A549 (cell line): Measurements from ENCODE around the gene NADK. TPM values are rescaled to one million over a fixed set of nuclear protein-coding genes. Genes with fewer than 3 reads are reported as not detected.

Source experiments
- ATAC-seq, 2 experiments: fragments of 200-7000 bp in 1 of 2; fragments of >200 bp in 1 of 2; cut with Nextera tagmentation in 1 of 2; cut with Tn5 transposase in 1 of 2; 3 replicates each; pipeline versions ENCODE4 v1.8.0 to v1.9.1; 2018 to 2020; ENCODE audit warnings: mild to moderate bottlenecking in 1 of 2, moderate library complexity in 1 of 2
- CTCF ChIA-PET: fragments of 300-600 bp; sonication (Branson Sonifier 250); formaldehyde crosslinking; extraction: SDS; loops from one replicate; lab custom pipeline; 2021; ENCODE audit warnings: antibody characterized with exemption, inconsistent platforms; lab: Yijun Ruan, JAX
- POLR2A ChIA-PET: fragments of 350-600 bp; formaldehyde crosslinking; extraction: SDS; loops from one replicate; lab custom pipeline; 2021; ENCODE audit warnings: antibody characterized with exemption, inconsistent platforms; lab: Yijun Ruan, JAX
- DNase-seq, 2 experiments: peaks; one replicate each; pipeline versions ENCODE4 v3.0.0 to v3.0.0-alpha.2; 2011 to 2016; ENCODE audit warnings: low read depth in 1 of 2, low spot score in 1 of 2
- FAIRE-seq: peaks from 2 replicates; lab custom pipeline; 2011; peaks lifted over from hg19 to GRCh38; lab: Jason Lieb, UNC
- H3K27ac ChIP-seq, 2 experiments: fragments of >200 bp; sonication (Bioruptor Twin); formaldehyde crosslinking; 3 replicates each; pipeline ENCODE4 v1.5.1; 2016 to 2017
- H3K4me1 ChIP-seq: fragments of >200 bp; sonication (Bioruptor Twin); formaldehyde crosslinking; 3 replicates; pipeline ENCODE4 v1.6.1; 2016
- H3K4me2 ChIP-seq: fragments of >200 bp; sonication (Bioruptor Twin); formaldehyde crosslinking; 3 replicates; pipeline ENCODE4 v1.6.1; 2016
- H3K4me3 ChIP-seq: fragments of >200 bp; sonication (Bioruptor Twin); formaldehyde crosslinking; 3 replicates; pipeline ENCODE4 v1.5.1; 2016
- H3K9me3 ChIP-seq: fragments of >200 bp; sonication (Bioruptor Twin); formaldehyde crosslinking; 3 replicates; pipeline ENCODE4 v1.6.1; 2016
- BCL3 ChIP-seq: fragments of >200 bp; sonication (Bioruptor Twin); formaldehyde crosslinking; IDR thresholded peaks from 3 replicates; pipeline ENCODE4 v1.6.1; 2016
- BHLHE40 ChIP-seq: IDR thresholded peaks from 2 replicates; pipeline ENCODE4 v1.6.1; 2012; ENCODE audit warnings: low read depth, low read length, inconsistent platforms
- CBX8 ChIP-seq: fragments of 200-600 bp; sonication (generic); IDR thresholded peaks from 2 replicates; pipeline ENCODE4 v1.6.1; 2016
- CHD4 ChIP-seq: fragments of 200-600 bp; sonication (generic); IDR thresholded peaks from 2 replicates; pipeline ENCODE4 v1.6.1; 2016; ENCODE audit warnings: antibody characterized with exemption, mild to moderate bottlenecking, borderline replicate concordance
- CTCF ChIP-seq: fragments of >200 bp; sonication (Bioruptor Twin); formaldehyde crosslinking; IDR thresholded peaks from 3 replicates; pipeline ENCODE4 v1.5.1; 2016
- EHMT2 ChIP-seq: fragments of 200-600 bp; sonication (generic); IDR thresholded peaks from 2 replicates; pipeline ENCODE4 v1.6.1; 2016; ENCODE audit warnings: antibody characterized with exemption, low read depth, mild to moderate bottlenecking, moderate library complexity
- ESRRA ChIP-seq: fragments of 150-350 bp; IDR thresholded peaks from 2 replicates; pipeline ENCODE4 v1.6.1; 2014; ENCODE audit warnings: mild to moderate bottlenecking, low read length, borderline replicate concordance
- HEYL ChIP-seq: fragments of 250-450 bp; sonication (Bioruptor Pico); IDR thresholded peaks from 2 replicates; pipeline ENCODE4 v1.8.0; 2021; ENCODE audit warnings: mild to moderate bottlenecking, moderate library complexity
- HOXA7 ChIP-seq: fragments of 250-450 bp; sonication (Bioruptor Pico); IDR thresholded peaks from 2 replicates; pipeline ENCODE4 v1.5.0; 2020; ENCODE audit warnings: mild to moderate bottlenecking, moderate library complexity
- HOXB5 ChIP-seq: fragments of 250-450 bp; sonication (Bioruptor Pico); IDR thresholded peaks from 2 replicates; pipeline ENCODE4 v1.5.0; 2020; ENCODE audit warnings: mild to moderate bottlenecking, moderate library complexity
- JUN ChIP-seq, 2 experiments: fragments of >200 bp; sonication (Bioruptor Twin); formaldehyde crosslinking; IDR thresholded peaks; 2 replicates in 1 of 2; 3 replicates in 1 of 2; pipeline ENCODE4 v1.6.1; 2016 to 2017
- MAX ChIP-seq: IDR thresholded peaks from 2 replicates; pipeline ENCODE4 v1.6.1; 2012
- MYC ChIP-seq: IDR thresholded peaks from 2 replicates; pipeline ENCODE4 v1.6.1; 2012; ENCODE audit warnings: mild to moderate bottlenecking, inconsistent platforms, low read length, improper control_type of control experiment, borderline replicate concordance
- PHF8 ChIP-seq: fragments of 200-600 bp; sonication (generic); IDR thresholded peaks from 2 replicates; pipeline ENCODE4 v1.6.1; 2016; ENCODE audit warnings: low read depth, mild to moderate bottlenecking, antibody characterized with exemption, moderate library complexity, borderline replicate concordance
- POLR2A ChIP-seq: IDR thresholded peaks from 2 replicates; pipeline ENCODE4 v1.6.1; 2012; ENCODE audit warnings: mild to moderate bottlenecking, low read length
- RAD21 ChIP-seq, 2 experiments: fragments of >200 bp in 1 of 2; sonication (Bioruptor Twin) in 1 of 2; formaldehyde crosslinking in 1 of 2; IDR thresholded peaks in 1 of 2; conservative IDR thresholded peaks in 1 of 2; 2 replicates in 1 of 2; 3 replicates in 1 of 2; pipeline ENCODE4 v1.6.1; 2012 to 2018; ENCODE audit warnings: inconsistent platforms in 1 of 2
- RCOR1 ChIP-seq: fragments of 150-350 bp; IDR thresholded peaks from 2 replicates; pipeline ENCODE4 v1.6.1; 2014; ENCODE audit warnings: antibody characterized with exemption, low read length, low read depth
- RFX5 ChIP-seq: fragments of 450-650 bp; IDR thresholded peaks from 2 replicates; pipeline ENCODE4 v1.7.1; 2014; ENCODE audit warnings: antibody characterized with exemption, mild to moderate bottlenecking, moderate library complexity
- TFCP2L1 ChIP-seq: fragments of 250-450 bp; sonication (Bioruptor Pico); IDR thresholded peaks from 2 replicates; pipeline ENCODE4 v1.5.0; 2021; ENCODE audit warnings: mild to moderate bottlenecking
- ZC3H11A ChIP-seq: fragments of 450-650 bp; IDR thresholded peaks from 2 replicates; pipeline ENCODE4 v1.6.1; 2014; ENCODE audit warnings: antibody characterized with exemption, mild to moderate bottlenecking
- WGBS: methylation state at CpG from one replicate; pipeline ENCODE4 v1.1.6; 2017; ENCODE audit errors: missing lambda C conversion rate; 5-methylcytosine and 5-hydroxymethylcytosine counted together
- polyA minus RNA-seq: library from RNA; depleted of rRNA, polyadenylated mRNA; stranded (reverse); fragments of >200 nt; gene quantifications from 2 replicates; pipeline ENCODE4 v1.2.3, GENCODE V29; 2011; rRNA and poly(A)+ RNA removed
- polyA plus RNA-seq, 4 experiments: library from polyadenylated mRNA; depleted of rRNA in 3 of 4; stranded (reverse); fragments of >200 nt; fragmentation: RNase III in 1 of 4; extraction: RNeasy Plus Mini Kit Qiagen cat#74134 plus additional on column Dnase treatment in 1 of 4; gene quantifications; 2 replicates in 3 of 4; 3 replicates in 1 of 4; pipeline ENCODE4 v1.2.3, GENCODE V29; 2011 to 2017
- TF ChIP-seq, protein P1 (sequence below): IDR thresholded peaks from 2 replicates; pipeline ENCODE4 v1.6.1; 2012
- TF ChIP-seq, protein P2 (sequence below): IDR thresholded peaks from 2 replicates; pipeline ENCODE4 v1.6.1; 2012; ENCODE audit warnings: low read depth, borderline replicate concordance
- TF ChIP-seq, protein P3 (sequence below): fragments of 250-450 bp; sonication (Bioruptor Pico); IDR thresholded peaks from 2 replicates; pipeline ENCODE4 v1.5.0; 2021; ENCODE audit warnings: mild to moderate bottlenecking, moderate library complexity, borderline replicate concordance

Gene NADK
- polyA plus RNA-seq (2011; rRNA removed) (32.9 and 35.8 TPM in 2 replicates), polyA plus RNA-seq (2017; fragmentation: RNase III; extraction: RNeasy Plus Mini Kit Qiagen cat#74134 plus additional on column Dnase treatment) (37.1 to 40.0 TPM (median 38.4 TPM) in 3 replicates), polyA minus RNA-seq (20.1 and 27.9 TPM in 2 replicates)
- 59.4 and 67.3 TPM in 2 replicates for polyA plus RNA-seq (2012; cell fraction: cytosol; rRNA removed)
- polyA plus RNA-seq (2012; cell fraction: nucleus; rRNA removed) = 99.9 and 131 TPM in 2 replicates

DNA sequence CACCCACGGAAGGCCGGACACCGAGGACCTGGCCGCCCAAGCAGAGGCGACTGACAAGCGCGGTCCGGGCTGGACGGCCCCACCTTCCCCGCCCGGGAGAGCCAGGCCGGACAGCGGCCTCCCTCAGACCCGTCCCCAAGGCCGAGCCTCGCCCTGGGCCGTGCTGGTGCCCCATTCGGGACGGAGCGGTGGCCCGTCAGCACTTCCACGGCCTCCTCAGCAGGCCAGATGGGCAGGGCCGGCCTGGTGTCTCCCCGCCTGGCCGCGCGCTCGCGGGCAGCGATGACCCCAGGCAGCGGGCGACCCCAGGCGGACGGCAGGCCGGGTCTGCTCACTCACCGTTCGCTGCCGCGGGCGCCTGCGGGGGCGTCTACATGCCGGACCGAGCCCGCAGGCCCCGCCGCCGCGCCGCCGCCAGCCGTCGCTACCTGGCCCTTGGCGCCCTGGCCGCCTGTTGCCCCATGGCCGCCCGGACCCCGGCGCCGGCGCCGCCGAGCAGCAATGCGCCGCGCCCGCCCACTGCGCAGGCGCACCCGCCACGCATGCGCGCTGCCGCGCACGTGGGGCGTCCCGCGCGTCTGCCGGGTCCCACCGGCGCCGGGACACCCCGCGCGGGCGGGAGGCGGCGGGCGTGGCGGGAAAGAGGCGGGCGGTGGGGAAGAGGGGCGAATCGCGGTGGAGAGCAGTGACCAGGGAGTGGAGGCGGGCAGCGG is at the start of gene NADK:
Gene NADK, minus strand, starts transcription at position 521 of the 713 bp plus-strand sequence. CDS start 13,064 bp downstream, outside the sequence.
- ChIA-PET CTCF (interaction anchor here (1.1 to 2.5 kb wide), 3 partner anchors 123 to 182 kb away, joined by 3 to 12 read pairs (median 4); no protein-coding TSS in a partner anchor), POLR2A (interaction anchor here (0.6 kb wide), 1 partner anchor 104 kb away, joined by 5 read pairs; no protein-coding TSS in a partner anchor)
- Histone ChIP-seq H3K4me2 (peak within 1 kb of the TSS; percentile 99), H3K4me1 (peaks cover 39% of the 10 kb centered on the region), H3K27ac (peak within 1 kb of the TSS; percentile 99), H3K4me3 (peak within 1 kb of the TSS; percentile 78), H3K9me3 (no peaks in the 10 kb centered on the region)
- no peak for FAIRE-seq
- peak; percentile 68 for TF ChIP-seq POLR2A
- peak; percentile 76 for TF ChIP-seq MAX
- no peak for TF ChIP-seq HEYL
- TF ChIP-seq, protein P1, sequence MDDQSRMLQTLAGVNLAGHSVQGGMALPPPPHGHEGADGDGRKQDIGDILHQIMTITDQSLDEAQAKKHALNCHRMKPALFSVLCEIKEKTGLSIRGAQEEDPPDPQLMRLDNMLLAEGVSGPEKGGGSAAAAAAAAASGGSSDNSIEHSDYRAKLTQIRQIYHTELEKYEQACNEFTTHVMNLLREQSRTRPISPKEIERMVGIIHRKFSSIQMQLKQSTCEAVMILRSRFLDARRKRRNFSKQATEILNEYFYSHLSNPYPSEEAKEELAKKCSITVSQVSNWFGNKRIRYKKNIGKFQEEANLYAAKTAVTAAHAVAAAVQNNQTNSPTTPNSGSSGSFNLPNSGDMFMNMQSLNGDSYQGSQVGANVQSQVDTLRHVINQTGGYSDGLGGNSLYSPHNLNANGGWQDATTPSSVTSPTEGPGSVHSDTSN = no peak
- peak; percentile 53; the same call in 1 of the 3 replicates for TF ChIP-seq BCL3
- peak; percentile 72 for TF ChIP-seq MYC
- TF ChIP-seq, protein P2, sequence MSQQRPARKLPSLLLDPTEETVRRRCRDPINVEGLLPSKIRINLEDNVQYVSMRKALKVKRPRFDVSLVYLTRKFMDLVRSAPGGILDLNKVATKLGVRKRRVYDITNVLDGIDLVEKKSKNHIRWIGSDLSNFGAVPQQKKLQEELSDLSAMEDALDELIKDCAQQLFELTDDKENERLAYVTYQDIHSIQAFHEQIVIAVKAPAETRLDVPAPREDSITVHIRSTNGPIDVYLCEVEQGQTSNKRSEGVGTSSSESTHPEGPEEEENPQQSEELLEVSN = peak; percentile 81
- no peak for TF ChIP-seq CTCF
- no peak for TF ChIP-seq HOXA7
- no peak for TF ChIP-seq CBX8
- TF ChIP-seq PHF8 = peak; percentile 60; the same call in 1 of the 2 replicates
- TF ChIP-seq HOXB5 (CRISPR knock-in tag) = 0 out of 2 replicates have a peak, but pooled peaks have one; percentile 20
- TF ChIP-seq JUN (IDR thresholded peaks at IDR 0.05) = peak in 1 of 2 experiments; percentile 73; a peak in 3 of 5 replicates
- TF ChIP-seq RAD21 (conservative IDR thresholded peaks at IDR 0.05 in 1 of 2, IDR thresholded peaks at IDR 0.05 in 1 of 2) = peak in 1 of 2 experiments; percentile 22; a peak in 1 of 5 replicates
- DNase-seq = peak; percentile 45 to 52
- ATAC-seq = peak; percentile 43 to 66
- 1% methylated on average over 15 of the region's 99 CpGs for WGBS

- no peak overlapping the region; a peak in 1 of 6 replicates for H3K27ac ChIP-seq
- peak in 1 of 2 experiments; percentile 47; a peak in 4 of 6 replicates for ATAC-seq
- DNase-seq = no peak
- WGBS = 62% methylated on average over 14 of the region's 14 CpGs
- ChIA-PET CTCF (interaction anchor here (0.8 to 1.6 kb wide), 4 partner anchors 39 to 82 kb away, joined by 3 to 4 read pairs (median 3); no protein-coding TSS in a partner anchor), POLR2A (no interaction called here)
- peaks cover 18% of the 10 kb centered on the region for H3K4me1 ChIP-seq
- peak overlapping the region; percentile 49; the same call in 2 of the 3 replicates for H3K4me2 ChIP-seq
- no peaks in the 10 kb centered on the region for H3K9me3 ChIP-seq
- no peak for FAIRE-seq
- H3K4me3 ChIP-seq = no peak overlapping the region
- TF ChIP-seq ESRRA (no peak), EHMT2 (no peak), RCOR1 (no peak), MYC (no peak), TFCP2L1 (no peak), RFX5 (no peak), CHD4 (no peak), BCL3 (no peak), HEYL (no peak), ZC3H11A (no peak), BHLHE40 (no peak)
- TF ChIP-seq, protein P3, sequence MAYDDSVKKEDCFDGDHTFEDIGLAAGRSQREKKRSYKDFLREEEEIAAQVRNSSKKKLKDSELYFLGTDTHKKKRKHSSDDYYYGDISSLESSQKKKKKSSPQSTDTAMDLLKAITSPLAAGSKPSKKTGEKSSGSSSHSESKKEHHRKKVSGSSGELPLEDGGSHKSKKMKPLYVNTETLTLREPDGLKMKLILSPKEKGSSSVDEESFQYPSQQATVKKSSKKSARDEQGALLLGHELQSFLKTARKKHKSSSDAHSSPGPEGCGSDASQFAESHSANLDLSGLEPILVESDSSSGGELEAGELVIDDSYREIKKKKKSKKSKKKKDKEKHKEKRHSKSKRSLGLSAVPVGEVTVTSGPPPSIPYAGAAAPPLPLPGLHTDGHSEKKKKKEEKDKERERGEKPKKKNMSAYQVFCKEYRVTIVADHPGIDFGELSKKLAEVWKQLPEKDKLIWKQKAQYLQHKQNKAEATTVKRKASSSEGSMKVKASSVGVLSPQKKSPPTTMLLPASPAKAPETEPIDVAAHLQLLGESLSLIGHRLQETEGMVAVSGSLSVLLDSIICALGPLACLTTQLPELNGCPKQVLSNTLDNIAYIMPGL (CRISPR knock-in tag) = no peak
- TF ChIP-seq, protein P2 = no peak
Measured at GRCh38 chr1:1827089-1827848, 49.0 kb upstream of the NADK start.
